Activated B cell treated with CpG ODN at 0.5 μM for 24 hours (primary cell): ENCODE measurements around the gene JAZF1. TPM values are rescaled to one million over a fixed set of nuclear protein-coding genes. Genes with fewer than 3 reads are reported as not detected.

Experiments used
- ATAC-seq: fragments of 200-7000 bp; cut with Tn5 transposase; one replicate; pipeline ENCODE4 v1.10.0; 2021; ENCODE audit warnings: low read depth, mild to moderate bottlenecking, moderate library complexity
- CTCF ChIA-PET: fragments of 350-600 bp; sonication (Branson Sonifier 250); formaldehyde crosslinking; loops from one replicate; lab custom pipeline; 2021; ENCODE audit warnings: antibody characterized with exemption; lab: Charles Lee
- POLR2A ChIA-PET: fragments of 350-600 bp; sonication (Branson Sonifier 250); formaldehyde crosslinking; loops from one replicate; lab custom pipeline; 2021; ENCODE audit warnings: antibody characterized with exemption; lab: Charles Lee
- DNase-seq: peaks from one replicate; pipeline ENCODE4 v3.0.0; 2022
- H3K27ac Mint-ChIP-seq: one replicate; pipeline ENCODE4 v1.8.0; 2020; ENCODE audit warnings: mixed read lengths
- H3K27me3 Mint-ChIP-seq: one replicate; pipeline ENCODE4 v1.8.0; 2021; ENCODE audit warnings: mixed read lengths
- H3K36me3 Mint-ChIP-seq: one replicate; pipeline ENCODE4 v1.8.0; 2021; ENCODE audit warnings: low read depth, mixed read lengths
- H3K4me1 Mint-ChIP-seq: one replicate; pipeline ENCODE4 v1.8.0; 2021; ENCODE audit warnings: mixed read lengths
- H3K4me3 Mint-ChIP-seq: one replicate; pipeline ENCODE4 v1.8.0; 2020; ENCODE audit warnings: mild to moderate bottlenecking, mixed read lengths
- H3K9me3 Mint-ChIP-seq: one replicate; pipeline ENCODE4 v1.8.0; 2020; ENCODE audit warnings: mixed read lengths
- CTCF ChIP-seq: fragments of 200-600 bp; IDR thresholded peaks from one replicate; pipeline ENCODE4 v1.8.0; 2022; ENCODE audit warnings: antibody characterized with exemption, mild to moderate bottlenecking
- intact Hi-C: fragments of 100-400 bp; cut with micrococcal nuclease; formaldehyde crosslinking; loops from one replicate; pipeline ENCODE4 v1.15.1; 2024
- total RNA-seq: library from RNA; stranded (reverse); gene quantifications from 2 replicates; pipeline ENCODE4 v1.2.3, GENCODE V29; 2022

The JAZF1 gene
- total RNA-seq, 1 donor from 2014 or later, result 54.8 TPM

GRCh38 chr7:27839099-27839498, 341.5 kb downstream of the JAZF1 start:
- ChIA-PET POLR2A (no interaction called here), CTCF (interaction anchor here (1.1 kb wide), 1 partner anchor 643 kb away, joined by 3 read pairs; no protein-coding TSS in a partner anchor)
- TF ChIP-seq CTCF, result no peak
- no peaks in the 10 kb centered on the region for H3K27me3 Mint-ChIP-seq
- no peak overlapping the region for H3K4me3 Mint-ChIP-seq
- ATAC-seq (no peak), DNase-seq (no peak)
- H3K36me3 Mint-ChIP-seq, result peaks cover 80% of the 10 kb centered on the region
- H3K9me3 Mint-ChIP-seq, result no peaks in the 10 kb centered on the region
- H3K27ac Mint-ChIP-seq, result no peak overlapping the region
- intact Hi-C loops, result no loop called here
- no peaks in the 10 kb centered on the region for H3K4me1 Mint-ChIP-seq

- TF ChIP-seq CTCF, result no peak
- Mint-ChIP-seq H3K36me3 (peaks cover 89% of the 10 kb centered on the region), H3K9me3 (no peaks in the 10 kb centered on the region), H3K4me1 (no peaks in the 10 kb centered on the region), H3K27ac (no peak overlapping the region), H3K4me3 (no peak overlapping the region), H3K27me3 (no peaks in the 10 kb centered on the region)
- CTCF ChIA-PET, result interaction anchor here (1.3 kb wide), 1 partner anchor 11 kb away, joined by 4 read pairs; no protein-coding TSS in a partner anchor
- intact Hi-C loops, result no loop called here
- ATAC-seq (no peak), DNase-seq (no peak)
- POLR2A ChIA-PET, result no interaction called here
These were observed 344.1 kb downstream of the JAZF1 start for GRCh38 chr7:27836536-27836935.

- Mint-ChIP-seq H3K27me3 (no peaks in the 10 kb centered on the region), H3K9me3 (no peaks in the 10 kb centered on the region), H3K27ac (no peak overlapping the region), H3K4me3 (no peak overlapping the region), H3K4me1 (no peaks in the 10 kb centered on the region), H3K36me3 (peaks cover 89% of the 10 kb centered on the region)
- ATAC-seq (no peak), DNase-seq (no peak)
- ChIA-PET CTCF (interaction anchor here (1.3 kb wide), 1 partner anchor 9 kb away, joined by 4 read pairs; no protein-coding TSS in a partner anchor), POLR2A (no interaction called here)
- no peak for TF ChIP-seq CTCF
- intact Hi-C loops, result no loop called here
These were observed 345.2 kb downstream of the JAZF1 start for GRCh38 chr7:27835376-27835775.

GRCh38 chr7:27834179-27834921, 346.2 kb downstream of the JAZF1 start:
- no peaks in the 10 kb centered on the region for H3K4me1 Mint-ChIP-seq
- no peak overlapping the region for H3K4me3 Mint-ChIP-seq
- H3K27me3 Mint-ChIP-seq, result no peaks in the 10 kb centered on the region
- POLR2A ChIA-PET, result no interaction called here
- CTCF ChIA-PET, result no interaction called here
- DNase-seq (no peak), ATAC-seq (no peak)
- H3K27ac Mint-ChIP-seq, result no peak overlapping the region
- no peaks in the 10 kb centered on the region for H3K9me3 Mint-ChIP-seq
- intact Hi-C loops, result loop anchor here (5.0 kb wide), 1 partner anchor 88 kb away; no protein-coding TSS in a partner anchor
- no peak for TF ChIP-seq CTCF
- H3K36me3 Mint-ChIP-seq, result peaks cover 83% of the 10 kb centered on the region

- Mint-ChIP-seq H3K4me3 (no peak overlapping the region), H3K4me1 (no peaks in the 10 kb centered on the region), H3K36me3 (peaks cover 57% of the 10 kb centered on the region), H3K9me3 (no peaks in the 10 kb centered on the region), H3K27ac (no peak overlapping the region), H3K27me3 (no peaks in the 10 kb centered on the region)
- no peak for DNase-seq
- intact Hi-C loops, result no loop called here
- CTCF ChIA-PET, result interaction anchor here (0.9 to 1.7 kb wide), 2 partner anchors 9 to 93 kb away, joined by 3 to 4 read pairs; no protein-coding TSS in a partner anchor
- no peak for TF ChIP-seq CTCF
- POLR2A ChIA-PET, result no interaction called here
- no peak for ATAC-seq
These were observed 354.2 kb downstream of the JAZF1 start for GRCh38 chr7:27826357-27826756.
